WTC11 (cell line): ENCODE results near the gene PIP4K2C. TPM values are rescaled to one million over a fixed set of nuclear protein-coding genes. Genes with fewer than 3 reads are reported as not detected.

ENCODE experiments used
- ATAC-seq: fragments of 200-7000 bp; cut with Tn5 transposase; 2 replicates; pipeline ENCODE4 v1.10.0; 2021; ENCODE audit warnings: mild to moderate bottlenecking, moderate library complexity
- CTCF ChIA-PET: fragments of 300-600 bp; sonication (Branson Sonifier 250); formaldehyde crosslinking; loops from one replicate; lab custom pipeline; 2021; ENCODE audit warnings: antibody characterized with exemption; lab: Charles Lee
- POLR2A ChIA-PET: fragments of 350-600 bp; sonication (Branson Sonifier 250); formaldehyde crosslinking; loops from one replicate; lab custom pipeline; 2021; ENCODE audit warnings: antibody characterized with exemption; lab: Charles Lee
- DNase-seq: peaks from one replicate; pipeline ENCODE4 v3.0.0; 2021; ENCODE audit warnings: low spot score
- H3K27ac Mint-ChIP-seq: 2 replicates; pipeline ENCODE4 v1.8.0; 2021; ENCODE audit warnings: mixed read lengths
- H3K27me3 Mint-ChIP-seq: 2 replicates; pipeline ENCODE4 v1.8.0; 2021; ENCODE audit warnings: low read depth, mild to moderate bottlenecking, moderate library complexity, mixed read lengths
- H3K36me3 Mint-ChIP-seq: 2 replicates; pipeline ENCODE4 v1.8.0; 2021; ENCODE audit warnings: mixed read lengths
- H3K4me1 Mint-ChIP-seq: 2 replicates; pipeline ENCODE4 v1.8.0; 2022; ENCODE audit warnings: mixed read lengths
- H3K4me3 Mint-ChIP-seq: 2 replicates; pipeline ENCODE4 v1.8.0; 2021; ENCODE audit warnings: mild to moderate bottlenecking, moderate library complexity, mixed read lengths
- H3K9me3 Mint-ChIP-seq: 2 replicates; pipeline ENCODE4 v1.8.0; 2021; ENCODE audit warnings: mixed read lengths
- E2F5 ChIP-seq: sonication (generic); formaldehyde crosslinking; IDR thresholded peaks from 2 replicates; pipeline ENCODE4 v1.8.1; 2022; ENCODE audit warnings: mild to moderate bottlenecking, moderate library complexity, missing genetic modification reagents
- FOXJ3 ChIP-seq: sonication (generic); formaldehyde crosslinking; IDR thresholded peaks from 2 replicates; pipeline ENCODE4 v1.9.0; 2021; ENCODE audit warnings: missing genetic modification reagents, mild to moderate bottlenecking, borderline replicate concordance
- FOXK1 ChIP-seq: sonication (generic); formaldehyde crosslinking; IDR thresholded peaks from 2 replicates; pipeline ENCODE4 v1.8.0; 2022; ENCODE audit warnings: mild to moderate bottlenecking, moderate library complexity, missing genetic modification reagents
- GABPB1 ChIP-seq: sonication (generic); formaldehyde crosslinking; IDR thresholded peaks from 2 replicates; pipeline ENCODE4 v1.8.1; 2023; ENCODE audit warnings: mild to moderate bottlenecking, missing genetic modification reagents
- GRHL2 ChIP-seq: fragments of 250-450 bp; sonication (Bioruptor Pico); IDR thresholded peaks from 2 replicates; pipeline ENCODE4 v1.8.0; 2022; ENCODE audit warnings: mild to moderate bottlenecking, moderate library complexity; ENCODE audit not compliant: insufficient replicate concordance, severe bottlenecking
- JUN ChIP-seq: sonication (generic); formaldehyde crosslinking; IDR thresholded peaks from 2 replicates; pipeline ENCODE4 v1.8.0; 2023; ENCODE audit warnings: mild to moderate bottlenecking, missing genetic modification reagents
- NFE2L1 ChIP-seq: sonication (generic); formaldehyde crosslinking; IDR thresholded peaks from 2 replicates; pipeline ENCODE4 v1.8.1; 2023; ENCODE audit warnings: missing genetic modification reagents
- NR3C1 ChIP-seq: sonication (generic); formaldehyde crosslinking; conservative IDR thresholded peaks from 2 replicates; pipeline ENCODE4 v1.8.1; 2023; ENCODE audit warnings: low read depth, mild to moderate bottlenecking, missing genetic modification reagents
- USF1 ChIP-seq: sonication (generic); formaldehyde crosslinking; IDR thresholded peaks from 2 replicates; pipeline ENCODE4 v1.8.0; 2022; ENCODE audit warnings: mild to moderate bottlenecking, missing genetic modification reagents
- ZNF138 ChIP-seq: sonication (generic); formaldehyde crosslinking; conservative IDR thresholded peaks from 2 replicates; pipeline ENCODE4 v1.8.1; 2022; ENCODE audit warnings: mild to moderate bottlenecking, moderate library complexity, missing genetic modification reagents
- ZNF317 ChIP-seq: sonication (generic); formaldehyde crosslinking; IDR thresholded peaks from 2 replicates; pipeline ENCODE4 v1.8.1; 2023; ENCODE audit warnings: low read depth, mild to moderate bottlenecking, moderate library complexity, missing genetic modification reagents, borderline replicate concordance
- total RNA-seq: library from RNA; stranded (reverse); gene quantifications from 3 replicates; pipeline ENCODE4 v1.2.3, GENCODE V29; 2021
- TF ChIP-seq, protein P1 (sequence below): sonication (generic); formaldehyde crosslinking; conservative IDR thresholded peaks from 2 replicates; pipeline ENCODE4 v1.8.1; 2022; ENCODE audit warnings: mild to moderate bottlenecking, missing genetic modification reagents
- TF ChIP-seq, protein P2 (sequence below): fragments of 250-450 bp; sonication (Bioruptor Pico); IDR thresholded peaks from 2 replicates; pipeline ENCODE4 v2.1.2; 2022; ENCODE audit warnings: mild to moderate bottlenecking, moderate library complexity
- TF ChIP-seq, protein P3 (sequence below): sonication (generic); formaldehyde crosslinking; IDR thresholded peaks from 2 replicates; pipeline ENCODE4 v1.8.0; 2022; ENCODE audit warnings: missing genetic modification reagents

PIP4K2C gene
- total RNA-seq, 1 experiment from 2014 or later, result 25.4 TPM

DNA sequence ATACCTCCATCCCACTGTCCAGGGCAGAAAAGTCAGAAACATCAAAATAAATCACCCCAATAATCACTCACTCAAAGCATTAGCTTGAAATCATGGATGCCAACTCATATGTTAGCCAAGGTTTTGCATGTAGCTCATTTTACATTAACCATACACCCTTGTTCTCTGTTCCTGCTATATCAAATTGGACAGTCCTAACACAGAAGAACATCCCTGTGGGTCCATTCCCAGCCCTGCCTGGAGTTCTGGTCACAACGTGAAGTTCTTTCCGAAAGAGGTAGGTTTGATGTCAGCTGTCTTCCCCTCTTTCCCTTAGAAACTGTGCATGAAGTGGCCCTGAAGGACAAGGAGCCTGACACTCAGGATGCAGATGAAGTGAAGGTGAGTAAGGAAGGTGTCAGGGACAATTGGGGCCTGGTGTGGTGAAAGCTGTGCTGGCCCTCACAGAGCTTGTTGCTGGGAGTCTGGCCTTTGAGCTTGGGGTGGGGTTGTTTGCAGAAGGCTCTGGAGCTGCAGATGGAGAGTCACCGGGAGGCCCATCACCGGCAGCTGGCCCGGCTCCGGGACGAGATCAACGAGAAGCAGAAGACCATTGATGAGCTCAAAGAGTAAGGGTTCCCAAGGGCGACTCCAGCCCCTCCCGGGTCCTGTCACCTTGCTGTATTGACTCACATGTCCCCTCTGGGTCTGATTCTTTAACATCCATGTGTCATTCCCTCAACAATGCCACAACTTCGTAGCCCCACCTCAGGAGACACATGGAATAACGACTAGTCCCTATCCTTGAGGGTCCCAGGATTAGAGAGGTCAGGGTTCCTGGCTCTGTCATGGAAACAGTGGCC is 15.0 kb upstream of the PIP4K2C start:
- ATAC-seq (no peak), DNase-seq (no peak)
- no peak overlapping the region for H3K27ac Mint-ChIP-seq
- no peaks in the 10 kb centered on the region; the same call in 1 of the 2 replicates for H3K27me3 Mint-ChIP-seq
- H3K4me1 Mint-ChIP-seq, result no peaks in the 10 kb centered on the region
- CTCF ChIA-PET, result interaction anchor here (2.6 kb wide), 1 partner anchor 57 kb away, joined by 8 read pairs; the partner anchor contains the start of gene B4GALNT1
- H3K36me3 Mint-ChIP-seq, result peaks cover 58% of the 10 kb centered on the region
- no peaks in the 10 kb centered on the region for H3K9me3 Mint-ChIP-seq
- no peak overlapping the region for H3K4me3 Mint-ChIP-seq
- TF ChIP-seq GABPB1 (CRISPR knock-in tag), result peak; percentile 17; the same call in 1 of the 2 replicates
- no peak for TF ChIP-seq JUN
- no peak for TF ChIP-seq USF1 (CRISPR knock-in tag)
- TF ChIP-seq FOXK1 (CRISPR knock-in tag), result no peak
- no peak for TF ChIP-seq NR3C1 (CRISPR knock-in tag)
- TF ChIP-seq, protein P1, sequence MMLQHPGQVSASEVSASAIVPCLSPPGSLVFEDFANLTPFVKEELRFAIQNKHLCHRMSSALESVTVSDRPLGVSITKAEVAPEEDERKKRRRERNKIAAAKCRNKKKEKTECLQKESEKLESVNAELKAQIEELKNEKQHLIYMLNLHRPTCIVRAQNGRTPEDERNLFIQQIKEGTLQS (CRISPR knock-in tag), result no peak
- TF ChIP-seq ZNF138 (CRISPR knock-in tag), result no peak
- TF ChIP-seq, protein P2, sequence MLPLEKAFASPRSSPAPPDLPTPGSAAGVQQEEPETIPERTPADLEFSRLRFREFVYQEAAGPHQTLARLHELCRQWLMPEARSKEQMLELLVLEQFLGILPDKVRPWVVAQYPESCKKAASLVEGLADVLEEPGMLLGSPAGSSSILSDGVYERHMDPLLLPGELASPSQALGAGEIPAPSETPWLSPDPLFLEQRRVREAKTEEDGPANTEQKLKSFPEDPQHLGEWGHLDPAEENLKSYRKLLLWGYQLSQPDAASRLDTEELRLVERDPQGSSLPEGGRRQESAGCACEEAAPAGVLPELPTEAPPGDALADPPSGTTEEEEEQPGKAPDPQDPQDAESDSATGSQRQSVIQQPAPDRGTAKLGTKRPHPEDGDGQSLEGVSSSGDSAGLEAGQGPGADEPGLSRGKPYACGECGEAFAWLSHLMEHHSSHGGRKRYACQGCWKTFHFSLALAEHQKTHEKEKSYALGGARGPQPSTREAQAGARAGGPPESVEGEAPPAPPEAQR, result no peak
- POLR2A ChIA-PET, result no interaction called here

DNA sequence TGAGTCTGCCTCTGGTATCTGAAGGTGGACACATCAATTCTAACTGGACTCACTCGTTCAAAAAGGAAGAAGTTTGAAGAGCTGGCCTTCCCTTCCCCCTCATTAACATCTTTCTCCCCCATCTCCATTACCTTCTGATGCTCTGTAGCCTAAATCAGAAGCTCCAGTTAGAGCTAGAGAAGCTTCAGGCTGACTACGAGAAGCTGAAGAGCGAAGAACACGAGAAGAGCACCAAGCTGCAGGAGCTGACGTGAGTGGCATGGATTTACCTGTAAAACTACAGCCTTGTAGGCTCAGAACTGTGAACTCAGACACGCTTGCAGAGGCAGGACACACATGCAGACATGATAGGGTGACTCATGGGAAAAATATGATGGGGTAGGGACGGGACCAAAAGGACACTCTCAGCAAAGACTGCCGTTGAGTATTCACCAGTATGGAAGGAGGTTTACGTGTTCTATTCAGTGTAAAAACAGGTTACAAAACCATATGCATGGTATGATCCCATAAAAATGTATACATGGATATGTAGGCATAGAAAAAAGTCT is 14.3 kb upstream of the PIP4K2C start:
- Mint-ChIP-seq H3K4me3 (no peak overlapping the region), H3K4me1 (no peaks in the 10 kb centered on the region)
- no peak for ATAC-seq
- DNase-seq, result no peak
- CTCF ChIA-PET, result interaction anchor here (2.6 kb wide), 1 partner anchor 56 kb away, joined by 8 read pairs; the partner anchor contains the start of gene B4GALNT1
- no peak for TF ChIP-seq FOXJ3 (CRISPR knock-in tag)
- no peak for TF ChIP-seq GRHL2
- TF ChIP-seq, all 79 proteins: peak for 0
- POLR2A ChIA-PET, result no interaction called here
- H3K36me3 Mint-ChIP-seq, result peaks cover 59% of the 10 kb centered on the region
- H3K27ac Mint-ChIP-seq, result no peak overlapping the region
- no peaks in the 10 kb centered on the region for H3K9me3 Mint-ChIP-seq
- H3K27me3 Mint-ChIP-seq, result no peaks in the 10 kb centered on the region; the same call in 1 of the 2 replicates

GRCh38 chr12:57577981-57578758 is 12.8 kb upstream of the PIP4K2C start:
- Mint-ChIP-seq H3K27ac (no peak overlapping the region), H3K36me3 (peaks cover 47% of the 10 kb centered on the region), H3K9me3 (no peaks in the 10 kb centered on the region), H3K27me3 (no peaks in the 10 kb centered on the region; the same call in 1 of the 2 replicates), H3K4me3 (no peak overlapping the region), H3K4me1 (no peaks in the 10 kb centered on the region)
- TF ChIP-seq E2F5 (CRISPR knock-in tag) (no peak), ZNF317 (no peak), NFE2L1 (CRISPR knock-in tag) (no peak)
- TF ChIP-seq, protein P3, sequence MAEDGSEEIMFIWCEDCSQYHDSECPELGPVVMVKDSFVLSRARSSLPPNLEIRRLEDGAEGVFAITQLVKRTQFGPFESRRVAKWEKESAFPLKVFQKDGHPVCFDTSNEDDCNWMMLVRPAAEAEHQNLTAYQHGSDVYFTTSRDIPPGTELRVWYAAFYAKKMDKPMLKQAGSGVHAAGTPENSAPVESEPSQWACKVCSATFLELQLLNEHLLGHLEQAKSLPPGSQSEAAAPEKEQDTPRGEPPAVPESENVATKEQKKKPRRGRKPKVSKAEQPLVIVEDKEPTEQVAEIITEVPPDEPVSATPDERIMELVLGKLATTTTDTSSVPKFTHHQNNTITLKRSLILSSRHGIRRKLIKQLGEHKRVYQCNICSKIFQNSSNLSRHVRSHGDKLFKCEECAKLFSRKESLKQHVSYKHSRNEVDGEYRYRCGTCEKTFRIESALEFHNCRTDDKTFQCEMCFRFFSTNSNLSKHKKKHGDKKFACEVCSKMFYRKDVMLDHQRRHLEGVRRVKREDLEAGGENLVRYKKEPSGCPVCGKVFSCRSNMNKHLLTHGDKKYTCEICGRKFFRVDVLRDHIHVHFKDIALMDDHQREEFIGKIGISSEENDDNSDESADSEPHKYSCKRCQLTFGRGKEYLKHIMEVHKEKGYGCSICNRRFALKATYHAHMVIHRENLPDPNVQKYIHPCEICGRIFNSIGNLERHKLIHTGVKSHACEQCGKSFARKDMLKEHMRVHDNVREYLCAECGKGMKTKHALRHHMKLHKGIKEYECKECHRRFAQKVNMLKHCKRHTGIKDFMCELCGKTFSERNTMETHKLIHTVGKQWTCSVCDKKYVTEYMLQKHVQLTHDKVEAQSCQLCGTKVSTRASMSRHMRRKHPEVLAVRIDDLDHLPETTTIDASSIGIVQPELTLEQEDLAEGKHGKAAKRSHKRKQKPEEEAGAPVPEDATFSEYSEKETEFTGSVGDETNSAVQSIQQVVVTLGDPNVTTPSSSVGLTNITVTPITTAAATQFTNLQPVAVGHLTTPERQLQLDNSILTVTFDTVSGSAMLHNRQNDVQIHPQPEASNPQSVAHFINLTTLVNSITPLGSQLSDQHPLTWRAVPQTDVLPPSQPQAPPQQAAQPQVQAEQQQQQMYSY (CRISPR knock-in tag), result no peak
- DNase-seq (no peak), ATAC-seq (no peak)
- CTCF ChIA-PET, result no interaction called here
- POLR2A ChIA-PET, result no interaction called here
